ENCODE results near the gene ISY1.
"Not testable (repeated sequence)": the region's sequence is repeated elsewhere in the genome, so short reads cannot be mapped to it uniquely, and the experiment has no call there.

The ISY1 gene

DNA sequence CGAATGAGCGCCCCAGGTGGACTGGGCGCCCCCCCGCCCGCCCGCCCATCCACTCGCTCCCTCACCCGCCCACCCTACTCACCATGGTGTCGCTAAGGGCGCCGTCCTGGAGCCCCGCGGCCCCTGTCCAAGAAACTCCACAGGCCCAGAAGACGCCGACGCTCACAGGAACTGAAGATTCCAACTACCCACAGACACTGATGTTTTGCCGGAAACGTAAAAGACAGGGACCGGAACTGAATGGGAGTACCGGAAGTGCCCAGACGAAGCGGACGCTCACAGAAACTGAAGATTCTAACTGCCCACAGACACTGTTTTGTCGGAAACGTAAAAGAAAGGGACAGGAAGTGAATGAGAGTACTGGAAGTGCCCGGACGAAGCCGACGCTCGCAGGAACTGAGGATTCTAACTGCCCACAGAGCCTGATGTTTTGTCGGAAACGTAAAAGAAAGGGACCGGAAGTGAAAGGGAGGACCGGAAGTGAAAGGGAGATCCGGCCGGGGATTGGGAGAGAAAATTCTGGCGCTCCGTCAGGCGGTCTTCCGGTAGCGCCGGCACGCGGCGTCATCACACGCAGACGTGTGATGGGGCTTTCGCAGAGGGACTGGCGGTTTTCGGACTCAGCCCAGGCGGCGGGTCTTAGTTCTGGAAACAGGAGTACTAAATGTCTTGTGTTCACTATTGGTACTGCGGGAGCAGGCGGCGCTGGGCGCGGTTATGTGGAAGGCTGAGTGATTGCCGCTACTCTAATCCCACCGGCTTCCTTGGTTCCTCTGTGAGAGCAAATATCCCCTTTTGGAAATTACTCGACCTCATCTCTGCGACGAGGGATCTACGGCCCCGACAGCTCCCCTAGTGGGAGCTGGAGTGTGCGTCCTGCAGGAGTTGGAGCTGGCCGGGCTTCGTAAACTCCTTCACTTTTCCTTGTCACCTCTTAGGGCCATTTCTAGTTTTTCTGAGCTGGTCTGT is at the start of gene ISY1:
Gene ISY1, minus strand, starts transcription at position 173 of the 969 bp plus-strand sequence. Its CDS starts 88 bp downstream, at position 85.
- H3K27me3 ChIP-seq (ENCODE audit: insufficient read depth, low read length), result no peaks in the 10 kb centered on the region
- H3K4me1 ChIP-seq (ENCODE audit: insufficient read depth, low read length), result peaks cover 11% of the 10 kb centered on the region; the same call in 1 of the 2 replicates
- peak within 1 kb of the TSS; percentile 86 for H3K4me3 ChIP-seq (ENCODE audit: low read length)
- H3K36me3 ChIP-seq (ENCODE audit: insufficient read depth, low read depth, low read length), result peaks cover 32% of the 10 kb centered on the region
- H3K9me3 ChIP-seq (ENCODE audit: insufficient read depth, low read depth, low read length), result no peaks in the 10 kb centered on the region
- peak within 1 kb of the TSS; percentile 93 for H3K9ac ChIP-seq (ENCODE audit: low read depth, low read length)
- peak within 1 kb of the TSS; percentile 88 for H3K27ac ChIP-seq (ENCODE audit: low read length)

DNA sequence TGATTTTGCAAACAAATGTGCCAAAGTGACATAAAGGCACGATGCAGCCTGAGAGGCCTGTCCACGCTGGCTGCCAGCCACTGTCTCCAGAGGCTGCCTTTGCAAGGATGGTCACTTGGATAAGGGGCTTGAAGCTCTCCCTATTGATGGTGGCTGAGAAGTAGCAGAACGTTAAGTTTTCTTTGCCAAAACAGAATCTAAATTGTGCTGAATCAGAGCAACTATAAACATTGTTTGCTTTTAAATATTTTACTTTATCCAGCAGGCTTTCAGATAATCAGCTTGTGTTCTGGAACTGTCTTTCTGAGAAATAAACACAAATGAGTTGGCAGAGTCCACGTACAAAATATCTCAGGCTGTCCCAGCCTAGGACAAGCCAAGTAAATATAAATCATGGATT is 46.6 kb upstream of the ISY1 start:
- H3K4me1 ChIP-seq (ENCODE audit: insufficient read depth, low read length), result no peaks in the 10 kb centered on the region
- no peak overlapping the region for H3K9ac ChIP-seq (ENCODE audit: low read depth, low read length)
- H3K27me3 ChIP-seq (ENCODE audit: insufficient read depth, low read length), result no peaks in the 10 kb centered on the region
- no peak overlapping the region for H3K27ac ChIP-seq (ENCODE audit: low read length)
- no peaks in the 10 kb centered on the region for H3K36me3 ChIP-seq (ENCODE audit: insufficient read depth, low read depth, low read length)
- no peak overlapping the region for H3K4me3 ChIP-seq (ENCODE audit: low read length)
- H3K9me3 ChIP-seq (ENCODE audit: insufficient read depth, low read depth, low read length), result no peaks in the 10 kb centered on the region

DNA sequence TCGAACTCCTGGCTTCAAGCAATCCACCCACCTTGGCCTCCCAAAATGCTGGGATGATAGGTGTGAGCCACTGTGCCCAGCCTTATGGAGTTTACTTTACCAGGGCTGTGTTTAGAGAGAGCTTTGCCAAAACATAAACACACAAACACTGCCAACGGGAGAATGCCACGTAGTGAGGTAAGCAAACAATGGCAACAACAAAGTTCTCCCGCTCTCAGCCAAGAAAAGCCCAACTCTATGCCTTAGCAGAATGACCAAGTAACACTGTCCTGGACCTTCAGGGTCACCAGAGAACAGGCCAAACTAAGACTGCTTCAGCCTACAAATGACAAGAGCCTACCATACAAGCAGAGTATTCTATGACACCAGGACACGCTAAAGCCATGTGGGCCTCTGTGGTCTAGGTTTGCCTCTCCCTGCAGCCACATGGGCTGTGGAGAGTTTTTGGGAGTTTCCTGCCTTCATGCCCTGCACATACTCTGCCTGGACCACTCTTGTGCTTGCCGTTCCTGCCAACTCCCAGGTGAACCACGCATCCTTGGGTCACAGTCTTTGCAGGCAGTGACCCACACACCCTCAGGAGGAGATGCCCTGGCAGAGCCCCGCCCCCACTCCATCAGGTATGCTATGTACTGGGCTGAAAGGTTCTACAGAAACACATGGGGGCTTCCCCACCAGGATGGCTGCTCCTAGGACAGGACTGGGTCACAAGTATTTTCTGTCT is 44.4 kb upstream of the ISY1 start:
- H3K9me3 ChIP-seq (ENCODE audit: insufficient read depth, low read depth, low read length), result no peaks in the 10 kb centered on the region
- no peak overlapping the region for H3K4me3 ChIP-seq (ENCODE audit: low read length)
- H3K4me1 ChIP-seq (ENCODE audit: insufficient read depth, low read length), result no peaks in the 10 kb centered on the region
- H3K36me3 ChIP-seq (ENCODE audit: insufficient read depth, low read depth, low read length), result no peaks in the 10 kb centered on the region
- no peak overlapping the region for H3K9ac ChIP-seq (ENCODE audit: low read depth, low read length)
- H3K27ac ChIP-seq (ENCODE audit: low read length), result no peak overlapping the region
- H3K27me3 ChIP-seq (ENCODE audit: insufficient read depth, low read length), result no peaks in the 10 kb centered on the region

DNA sequence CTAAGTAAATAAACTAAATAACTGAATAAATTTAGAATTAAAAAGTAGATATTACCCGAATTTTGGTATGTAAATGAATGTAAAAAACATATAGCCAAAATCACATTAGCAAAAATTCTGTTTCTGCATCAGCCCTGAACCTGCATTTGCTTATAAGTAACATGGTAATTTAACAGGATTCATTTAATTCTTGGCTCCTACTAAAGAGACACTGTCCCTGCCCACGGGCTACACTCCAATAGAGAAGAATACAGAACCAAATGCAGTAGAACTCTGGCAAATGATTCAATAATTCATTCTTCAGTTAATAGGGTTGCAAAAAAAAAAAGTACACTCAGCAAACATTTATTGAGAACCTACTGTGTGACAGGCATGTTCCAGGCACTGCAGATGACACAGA is 43.6 kb upstream of the ISY1 start:
- no peak overlapping the region for H3K27ac ChIP-seq (ENCODE audit: low read length)
- H3K27me3 ChIP-seq (ENCODE audit: insufficient read depth, low read length), result no peaks in the 10 kb centered on the region
- no peaks in the 10 kb centered on the region for H3K9me3 ChIP-seq (ENCODE audit: insufficient read depth, low read depth, low read length)
- H3K9ac ChIP-seq (ENCODE audit: low read depth, low read length), result no peak overlapping the region
- H3K36me3 ChIP-seq (ENCODE audit: insufficient read depth, low read depth, low read length), result no peaks in the 10 kb centered on the region
- H3K4me1 ChIP-seq (ENCODE audit: insufficient read depth, low read length), result no peaks in the 10 kb centered on the region
- no peak overlapping the region for H3K4me3 ChIP-seq (ENCODE audit: low read length)

DNA sequence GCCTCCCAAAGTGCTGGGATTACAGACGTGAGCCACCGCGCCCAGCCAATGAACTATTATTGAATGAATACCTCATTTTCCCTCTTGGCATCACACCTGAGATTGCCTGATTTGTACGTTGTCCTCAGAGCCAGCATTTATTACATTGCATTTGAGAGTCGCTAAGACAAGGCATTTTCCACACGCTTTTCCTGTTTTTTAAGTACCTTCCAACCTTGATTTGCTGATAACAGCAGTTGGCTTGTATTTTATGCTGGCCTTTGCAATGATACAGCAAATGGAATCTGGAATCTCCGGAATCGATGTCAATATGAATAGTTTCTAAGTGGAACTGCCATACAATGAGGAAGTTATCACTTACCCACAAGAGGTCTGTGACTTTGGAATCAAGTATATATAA is 38.5 kb upstream of the ISY1 start:
- no peak overlapping the region for H3K9ac ChIP-seq (ENCODE audit: low read depth, low read length)
- no peaks in the 10 kb centered on the region for H3K4me1 ChIP-seq (ENCODE audit: insufficient read depth, low read length)
- H3K27ac ChIP-seq (ENCODE audit: low read length), result no peak overlapping the region

DNA sequence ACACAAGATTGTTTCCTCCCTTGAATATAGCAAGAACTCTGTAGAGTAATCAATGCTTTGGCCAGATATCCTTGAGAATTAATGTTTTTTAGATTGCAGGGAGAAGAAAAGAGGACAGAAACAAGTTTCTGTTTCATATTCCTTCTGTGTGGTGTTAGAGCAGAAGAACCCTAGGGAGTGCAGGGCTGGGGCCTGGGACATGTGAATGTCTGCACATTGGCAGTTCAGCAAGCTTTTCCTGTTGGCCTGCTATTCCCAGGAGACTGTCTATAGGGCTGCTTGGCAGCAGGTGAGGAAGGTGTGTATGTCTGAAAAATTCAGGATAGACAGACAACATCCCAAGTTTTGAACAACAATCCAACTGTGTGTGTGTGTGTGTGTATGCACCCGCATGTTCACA is 36.5 kb upstream of the ISY1 start:
- Histone ChIP-seq H3K9me3 (ENCODE audit: insufficient read depth, low read depth, low read length) (no peaks in the 10 kb centered on the region), H3K27ac (ENCODE audit: low read length) (no peak overlapping the region), H3K4me1 (ENCODE audit: insufficient read depth, low read length) (no peaks in the 10 kb centered on the region), H3K36me3 (ENCODE audit: insufficient read depth, low read depth, low read length) (no peaks in the 10 kb centered on the region), H3K4me3 (ENCODE audit: low read length) (no peak overlapping the region), H3K9ac (ENCODE audit: low read depth, low read length) (no peak overlapping the region), H3K27me3 (ENCODE audit: insufficient read depth, low read length) (no peaks in the 10 kb centered on the region)

More for the DNA sequence above, 38.5 kb upstream of the ISY1 start:
- Histone ChIP-seq H3K4me3 (ENCODE audit: low read length) (no peak overlapping the region), H3K27me3 (ENCODE audit: insufficient read depth, low read length) (no peaks in the 10 kb centered on the region), H3K9me3 (ENCODE audit: insufficient read depth, low read depth, low read length) (no peaks in the 10 kb centered on the region), H3K36me3 (ENCODE audit: insufficient read depth, low read depth, low read length) (no peaks in the 10 kb centered on the region)

DNA sequence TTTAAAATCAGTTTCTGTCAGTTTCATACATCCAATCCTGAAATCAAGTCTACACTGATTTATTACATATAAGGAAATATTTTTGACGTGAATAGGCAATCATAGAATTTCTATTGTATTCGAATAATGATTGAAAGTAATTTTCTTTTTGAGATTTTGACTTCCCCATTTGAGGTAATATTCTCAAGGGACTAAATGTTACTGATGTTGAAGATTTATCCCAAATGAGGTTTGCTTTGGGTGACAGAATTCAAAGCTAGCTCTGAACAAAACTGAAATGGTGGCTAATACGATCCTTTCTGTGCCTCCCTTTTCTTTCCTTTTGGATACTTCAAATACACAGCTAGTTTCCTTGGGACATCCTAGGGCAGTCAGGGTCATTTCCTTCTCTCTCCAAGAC is 35.7 kb upstream of the ISY1 start:
- Histone ChIP-seq H3K27me3 (ENCODE audit: insufficient read depth, low read length) (no peaks in the 10 kb centered on the region), H3K4me1 (ENCODE audit: insufficient read depth, low read length) (no peaks in the 10 kb centered on the region), H3K9ac (ENCODE audit: low read depth, low read length) (no peak overlapping the region), H3K27ac (ENCODE audit: low read length) (no peak overlapping the region), H3K4me3 (ENCODE audit: low read length) (no peak overlapping the region), H3K9me3 (ENCODE audit: insufficient read depth, low read depth, low read length) (no peaks in the 10 kb centered on the region), H3K36me3 (ENCODE audit: insufficient read depth, low read depth, low read length) (no peaks in the 10 kb centered on the region)

DNA sequence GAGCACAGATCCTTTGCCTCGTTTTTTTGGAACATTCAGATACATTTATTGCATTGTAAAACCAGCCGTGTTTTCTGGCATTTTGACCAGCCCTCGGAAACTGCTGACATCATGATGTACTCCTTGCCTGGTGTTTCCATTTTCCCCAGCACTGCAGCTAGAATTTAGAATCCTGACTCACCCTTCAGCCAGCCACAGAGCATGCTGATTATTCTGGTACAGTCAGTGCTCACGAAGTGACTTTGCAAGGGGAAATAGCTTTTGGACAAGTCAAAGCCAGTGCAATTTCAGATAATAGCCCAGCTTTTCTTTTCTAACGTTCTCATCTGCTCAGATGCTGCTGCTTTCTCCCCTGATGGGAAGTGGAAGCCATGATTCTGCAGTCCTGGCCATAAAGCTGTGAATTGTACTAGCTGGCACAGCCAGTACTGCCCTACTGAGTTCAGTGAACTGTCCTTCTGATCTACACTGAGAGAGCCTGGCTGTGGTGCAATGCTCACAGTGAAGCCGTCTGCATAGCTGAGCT is 34.9 kb upstream of the ISY1 start:
- no peaks in the 10 kb centered on the region for H3K27me3 ChIP-seq (ENCODE audit: insufficient read depth, low read length)
- no peaks in the 10 kb centered on the region for H3K36me3 ChIP-seq (ENCODE audit: insufficient read depth, low read depth, low read length)
- no peak overlapping the region for H3K27ac ChIP-seq (ENCODE audit: low read length)
- no peak overlapping the region for H3K9ac ChIP-seq (ENCODE audit: low read depth, low read length)
- no peaks in the 10 kb centered on the region for H3K9me3 ChIP-seq (ENCODE audit: insufficient read depth, low read depth, low read length)
- no peaks in the 10 kb centered on the region for H3K4me1 ChIP-seq (ENCODE audit: insufficient read depth, low read length)
- H3K4me3 ChIP-seq (ENCODE audit: low read length), result no peak overlapping the region

DNA sequence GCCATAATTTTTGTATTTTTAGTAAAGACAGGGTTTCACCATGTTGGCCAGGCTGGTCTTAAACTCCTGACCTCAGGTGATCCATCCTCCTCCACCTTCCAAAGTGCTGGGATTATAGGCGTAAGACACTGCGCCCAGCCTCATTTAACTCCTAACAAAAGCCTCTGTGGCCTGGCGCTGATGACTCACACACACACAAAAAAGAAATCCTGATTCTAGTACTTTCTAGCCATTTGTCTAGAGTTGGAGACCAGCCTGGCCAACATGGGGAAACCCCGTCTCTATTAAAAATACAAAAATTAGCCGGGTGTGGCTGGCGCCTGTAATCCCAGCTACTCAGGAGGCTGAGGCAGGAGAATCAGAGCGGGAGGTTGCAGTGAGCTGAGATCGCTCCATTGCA is 28.9 kb upstream of the ISY1 start:
- not testable (repeated sequence) for H3K4me1 ChIP-seq (ENCODE audit: insufficient read depth, low read length); H3K27me3 ChIP-seq (ENCODE audit: insufficient read depth, low read length); H3K4me3 ChIP-seq (ENCODE audit: low read length); H3K36me3 ChIP-seq (ENCODE audit: insufficient read depth, low read depth, low read length); H3K9me3 ChIP-seq (ENCODE audit: insufficient read depth, low read depth, low read length); H3K27ac ChIP-seq (ENCODE audit: low read length); H3K9ac ChIP-seq (ENCODE audit: low read depth, low read length)

DNA sequence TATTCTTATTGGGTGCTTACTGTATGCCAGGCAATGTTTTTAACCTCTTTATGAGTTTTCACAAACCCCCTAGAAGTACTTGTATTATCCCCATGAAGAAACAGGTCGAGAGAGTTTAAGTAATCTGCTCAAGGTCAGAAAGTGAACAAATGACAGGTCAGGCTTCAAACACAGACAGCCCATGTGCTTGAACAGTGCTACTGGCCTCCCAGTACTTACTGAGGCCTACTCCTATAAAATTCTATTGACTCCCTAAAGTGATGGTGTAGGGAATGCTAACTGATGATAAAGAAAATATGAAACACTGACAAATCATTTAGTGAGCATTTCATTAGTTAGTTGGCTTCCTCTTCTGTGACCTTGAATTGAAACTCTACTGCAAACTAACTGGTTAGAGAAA is 27.0 kb upstream of the ISY1 start:
- Histone ChIP-seq H3K36me3 (ENCODE audit: insufficient read depth, low read depth, low read length) (no peaks in the 10 kb centered on the region), H3K9ac (ENCODE audit: low read depth, low read length) (no peak overlapping the region), H3K27ac (ENCODE audit: low read length) (no peak overlapping the region), H3K9me3 (ENCODE audit: insufficient read depth, low read depth, low read length) (no peaks in the 10 kb centered on the region), H3K27me3 (ENCODE audit: insufficient read depth, low read length) (no peaks in the 10 kb centered on the region), H3K4me3 (ENCODE audit: low read length) (no peak overlapping the region), H3K4me1 (ENCODE audit: insufficient read depth, low read length) (no peaks in the 10 kb centered on the region)

DNA sequence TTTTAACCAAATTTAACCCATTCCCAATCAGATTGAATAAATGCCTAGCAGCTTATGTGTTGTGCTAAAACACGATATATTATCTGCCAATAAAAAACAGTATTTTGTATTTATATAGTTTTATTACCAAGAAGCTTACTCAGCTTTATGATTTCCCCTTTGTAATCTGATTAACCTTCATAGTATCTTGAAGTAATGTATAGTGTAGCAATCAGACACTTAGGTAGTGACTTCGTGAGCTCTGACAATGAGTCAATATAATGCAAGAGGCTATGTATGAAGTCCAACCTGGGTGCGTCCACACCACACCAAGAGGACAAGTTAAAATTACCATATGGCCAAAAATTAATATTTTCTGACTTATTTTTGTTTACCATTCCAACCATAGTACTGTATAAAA is 24.9 kb upstream of the ISY1 start:
- no peak overlapping the region for H3K4me3 ChIP-seq (ENCODE audit: low read length)
- no peaks in the 10 kb centered on the region for H3K9me3 ChIP-seq (ENCODE audit: insufficient read depth, low read depth, low read length)
- H3K36me3 ChIP-seq (ENCODE audit: insufficient read depth, low read depth, low read length), result peaks cover 1% of the 10 kb centered on the region
- H3K27ac ChIP-seq (ENCODE audit: low read length), result no peak overlapping the region
- H3K4me1 ChIP-seq (ENCODE audit: insufficient read depth, low read length), result no peaks in the 10 kb centered on the region
- no peak overlapping the region for H3K9ac ChIP-seq (ENCODE audit: low read depth, low read length)
- no peaks in the 10 kb centered on the region for H3K27me3 ChIP-seq (ENCODE audit: insufficient read depth, low read length)

Data from iPS-20b (cell line).